IMR-90 (cell line): ENCODE results near the gene PPL. TPM values are rescaled to one million over a fixed set of nuclear protein-coding genes. Genes with fewer than 3 reads are reported as not detected.

ENCODE experiments used
- ATAC-seq: fragments of 200-7000 bp; cut with Tn5 transposase; 2 replicates; pipeline ENCODE4 v1.9.1; 2020; ENCODE audit warnings: low read depth, mild to moderate bottlenecking, moderate library complexity
- BruUV-seq: library from RNA; stranded (reverse); fragments of 400-500 nt; replicated peaks from 2 replicates; lab custom pipeline; 2021; lab: Mats Ljungman, UMichigan
- CTCF ChIA-PET: fragments of 300-600 bp; formaldehyde crosslinking; extraction: SDS; loops from one replicate; lab custom pipeline; 2021; ENCODE audit warnings: antibody characterized with exemption; lab: Yijun Ruan, JAX
- POLR2A ChIA-PET: fragments of 300-600 bp; sonication (Branson Sonifier 250); formaldehyde crosslinking; loops from one replicate; lab custom pipeline; 2022; ENCODE audit warnings: antibody characterized with exemption; ENCODE audit not compliant: unreplicated experiment; lab: Charles Lee
- DNase-seq: peaks from one replicate; pipeline ENCODE4 v3.0.0; 2013
- H2AFZ ChIP-seq: replicated peaks from 2 replicates; pipeline ENCODE3; 2013; ENCODE audit warnings: low read length, mild to moderate bottlenecking; ENCODE audit not compliant: poor library complexity
- H2AK5ac ChIP-seq: 2 replicates; pipeline ENCODE4 v1.6.1; 2013; ENCODE audit warnings: low read depth, low read length, inconsistent platforms
- H2AK9ac ChIP-seq: replicated peaks from 2 replicates; pipeline ENCODE3; 2013; ENCODE audit warnings: mild to moderate bottlenecking, low read depth, low read length, moderate library complexity; ENCODE audit not compliant: poor library complexity
- H2BK120ac ChIP-seq: 2 replicates; pipeline ENCODE4 v1.6.1; 2013; ENCODE audit warnings: low read depth, low read length, inconsistent platforms
- H2BK15ac ChIP-seq: 3 replicates; pipeline ENCODE4 v1.6.1; 2013; ENCODE audit warnings: low read depth, low read length, inconsistent platforms
- H2BK20ac ChIP-seq: 2 replicates; pipeline ENCODE4 v1.6.1; 2013; ENCODE audit warnings: low read depth, mild to moderate bottlenecking, inconsistent platforms, low read length, moderate library complexity
- H2BK5ac ChIP-seq: 2 replicates; pipeline ENCODE4 v1.6.1; 2013; ENCODE audit warnings: mild to moderate bottlenecking, low read depth, low read length, inconsistent platforms; ENCODE audit not compliant: poor library complexity, severe bottlenecking
- H3K14ac ChIP-seq: replicated peaks from 2 replicates; pipeline ENCODE4 v1.6.1; 2013; ENCODE audit warnings: low read depth, low read length, inconsistent platforms
- H3K18ac ChIP-seq: 2 replicates; pipeline ENCODE4 v1.6.1; 2013; ENCODE audit warnings: low read depth, low read length, control low read depth
- H3K23ac ChIP-seq: 2 replicates; pipeline ENCODE4 v1.6.1; 2013; ENCODE audit warnings: low read depth, low read length, inconsistent platforms
- H3K27ac ChIP-seq: 2 replicates; pipeline ENCODE4 v1.5.1; 2013; ENCODE audit warnings: mild to moderate bottlenecking, control low read depth, low read length; ENCODE audit not compliant: insufficient read depth
- H3K27me3 ChIP-seq: 2 replicates; pipeline ENCODE4 v1.6.1; 2013; ENCODE audit warnings: low read length; ENCODE audit not compliant: control insufficient read depth, insufficient read depth
- H3K36me3 ChIP-seq: 2 replicates; pipeline ENCODE4 v1.6.1; 2013; ENCODE audit warnings: low read length, mixed read lengths; ENCODE audit not compliant: control insufficient read depth, insufficient read depth
- H3K4ac ChIP-seq: 2 replicates; pipeline ENCODE4 v1.6.1; 2013; ENCODE audit warnings: low read depth, low read length, inconsistent platforms
- H3K4me1 ChIP-seq: 2 replicates; pipeline ENCODE4 v1.6.1; 2013; ENCODE audit warnings: low read length, mixed read lengths; ENCODE audit not compliant: control insufficient read depth, insufficient read depth
- H3K4me2 ChIP-seq: 2 replicates; pipeline ENCODE4 v1.6.1; 2013; ENCODE audit warnings: low read depth, mild to moderate bottlenecking, control low read depth, low read length, moderate library complexity
- H3K4me3 ChIP-seq: 2 replicates; pipeline ENCODE4 v1.5.1; 2013; ENCODE audit warnings: low read depth, mild to moderate bottlenecking, control low read depth, low read length, moderate library complexity; ENCODE audit not compliant: insufficient read depth
- H3K56ac ChIP-seq: 2 replicates; pipeline ENCODE4 v1.6.1; 2013; ENCODE audit warnings: low read length, inconsistent platforms; ENCODE audit not compliant: insufficient read depth; ENCODE audit errors: extremely low read depth
- H3K79me1 ChIP-seq, 2 experiments: 2 replicates each; pipeline ENCODE4 v1.6.1; 2013; ENCODE audit warnings: low read length in 2 of 2, inconsistent platforms in 1 of 2, low read depth in 1 of 2
- H3K9ac ChIP-seq: 2 replicates; pipeline ENCODE4 v1.6.1; 2013; ENCODE audit warnings: low read depth, low read length, control low read depth
- H3K9me1 ChIP-seq: 2 replicates; pipeline ENCODE4 v1.6.1; 2013; ENCODE audit warnings: low read length, inconsistent platforms; ENCODE audit not compliant: insufficient read depth
- H3K9me3 ChIP-seq: 2 replicates; pipeline ENCODE4 v1.6.1; 2013; ENCODE audit warnings: low read length; ENCODE audit not compliant: control insufficient read depth, insufficient read depth
- H4K20me1 ChIP-seq: 2 replicates; pipeline ENCODE4 v1.6.1; 2013; ENCODE audit warnings: low read length, inconsistent platforms; ENCODE audit not compliant: insufficient read depth
- H4K5ac ChIP-seq: 2 replicates; pipeline ENCODE4 v1.6.1; 2013; ENCODE audit warnings: mild to moderate bottlenecking, low read depth, low read length, control low read depth
- H4K8ac ChIP-seq, 2 experiments: 2 replicates each; pipeline ENCODE4 v1.6.1; 2013; ENCODE audit warnings: low read depth in 2 of 2, low read length in 2 of 2, control low read depth in 1 of 2, inconsistent platforms in 1 of 2
- H4K91ac ChIP-seq: 2 replicates; pipeline ENCODE4 v1.6.1; 2013; ENCODE audit warnings: low read depth, low read length, inconsistent platforms; ENCODE audit not compliant: insufficient read depth
- CEBPB ChIP-seq: IDR thresholded peaks from 2 replicates; pipeline ENCODE4 v1.6.1; 2012; ENCODE audit warnings: low read depth, low read length, improper control_type of control experiment
- CTCF ChIP-seq: conservative IDR thresholded peaks from 2 replicates; pipeline ENCODE4 v1.5.1; 2012; ENCODE audit warnings: mild to moderate bottlenecking, low read depth, low read length, improper control_type of control experiment
- FOS ChIP-seq: fragments of 150-350 bp; IDR thresholded peaks from 2 replicates; pipeline ENCODE4 v1.6.1; 2016; ENCODE audit warnings: low read depth, low read length
- MAFK ChIP-seq: IDR thresholded peaks from 2 replicates; pipeline ENCODE4 v1.6.1; 2012; ENCODE audit warnings: low read depth, low read length, improper control_type of control experiment
- NFE2L2 ChIP-seq: fragments of 150-350 bp; IDR thresholded peaks from 2 replicates; pipeline ENCODE4 v1.6.1; 2016; ENCODE audit warnings: low read depth, mild to moderate bottlenecking, low read length
- RAD21 ChIP-seq: IDR thresholded peaks from 2 replicates; pipeline ENCODE4 v1.6.1; 2012; ENCODE audit warnings: low read length, improper control_type of control experiment
- RCOR1 ChIP-seq: IDR thresholded peaks from 2 replicates; pipeline ENCODE4 v1.6.1; 2012; ENCODE audit warnings: mild to moderate bottlenecking, low read length, improper control_type of control experiment; ENCODE audit not compliant: insufficient replicate concordance
- RFX5 ChIP-seq: IDR thresholded peaks from 2 replicates; pipeline ENCODE4 v1.8.0; 2012; ENCODE audit warnings: low read depth, mild to moderate bottlenecking, low read length, moderate library complexity
- SMC3 ChIP-seq: fragments of 150-350 bp; IDR thresholded peaks from 2 replicates; pipeline ENCODE4 v1.6.1; 2016; ENCODE audit warnings: low read depth, mild to moderate bottlenecking, antibody characterized with exemption, low read length, moderate library complexity
- WGBS, 2 experiments: methylation state at CpG; one replicate each; pipeline versions ENCODE4 v1.1.5 to v1.1.7; 2013; ENCODE audit warnings: missing lambda C conversion rate in 2 of 2; ENCODE audit not compliant: insufficient read length in 1 of 2; ENCODE audit errors: extremely low coverage in 2 of 2; 5-methylcytosine and 5-hydroxymethylcytosine counted together
- dilution Hi-C: fragments of 300-500 bp; cut with HindIII; formaldehyde crosslinking; loops from one replicate; pipeline ENCODE4 v1.14.3; 2018; ENCODE audit warnings: low sequenced_read_pairs; ENCODE audit not compliant: unreplicated experiment
- in situ Hi-C: fragments of 300-500 bp; cut with MboI; formaldehyde crosslinking; loops from 3 replicates; pipeline ENCODE4 v1.14.3; 2019; ENCODE audit warnings: low sequenced_read_pairs, inconsistent platforms, mixed read lengths
- intact Hi-C: fragments of 100-400 bp; cut with micrococcal nuclease; formaldehyde crosslinking; loops from 2 replicates; pipeline ENCODE4 v1.10.0; 2022
- polyA plus RNA-seq, 3 experiments: library from polyadenylated mRNA; depleted of rRNA; stranded (reverse); fragments of >200 nt; gene quantifications; 2 replicates each; pipeline ENCODE4 v1.2.3, GENCODE V29; 2012; ENCODE audit warnings: low replicate concordance in 1 of 3
- total RNA-seq: library from RNA; depleted of rRNA; stranded (reverse); fragments of >200 nt; gene quantifications from 2 replicates; pipeline ENCODE4 v1.2.3, GENCODE V29; 2012
- TF ChIP-seq, protein P1 (sequence below): fragments of 150-350 bp; IDR thresholded peaks from 2 replicates; pipeline ENCODE4 v1.6.1; 2017; ENCODE audit warnings: mild to moderate bottlenecking, antibody characterized with exemption, low read length, low read depth

PPL gene
- total and polyA plus RNA-seq, 2 of the 4 experiments (the other 2 are of a cell fraction): 0.34 to 0.36 TPM

DNA sequence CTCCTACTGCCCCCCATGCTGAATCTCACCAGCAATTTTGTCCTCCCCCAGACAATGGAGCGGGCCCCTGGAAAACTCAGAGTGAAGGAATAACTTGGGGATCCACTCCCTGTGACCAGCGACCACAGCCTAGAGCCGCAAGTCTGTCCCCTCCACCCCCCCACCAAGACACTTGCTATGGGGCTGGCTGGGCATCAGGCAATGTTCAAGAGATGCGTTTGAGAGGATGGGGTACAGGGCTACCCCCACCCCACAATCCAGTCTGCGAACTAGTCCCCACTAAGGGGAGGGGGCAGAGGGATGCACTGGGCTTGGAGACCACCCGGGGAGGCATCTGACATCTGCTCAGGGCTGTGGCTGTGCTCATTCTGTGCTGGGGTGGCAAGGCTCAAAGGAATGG lies 2.4 kb downstream of the PPL start:
- no peak overlapping the region for H3K4me3 ChIP-seq
- H2AK5ac ChIP-seq: no peak overlapping the region
- no peak for ATAC-seq
- H2AK9ac ChIP-seq: no peak overlapping the region
- no peak overlapping the region for H3K4ac ChIP-seq
- H2BK20ac ChIP-seq: no peak overlapping the region
- no peak overlapping the region for H2AFZ ChIP-seq
- no peak overlapping the region for H4K5ac ChIP-seq
- DNase-seq: no peak
- peaks cover 58% of the 10 kb centered on the region for H3K27me3 ChIP-seq
- no peaks in the 10 kb centered on the region for H3K36me3 ChIP-seq
- intact Hi-C loops: no loop called here
- H4K91ac ChIP-seq: no peak overlapping the region
- no peak overlapping the region for H3K14ac ChIP-seq
- H3K9ac ChIP-seq: no peak overlapping the region
- no peak overlapping the region for H3K56ac ChIP-seq
- no TSS peak for BruUV-seq
- no peak overlapping the region for H3K27ac ChIP-seq
- no peaks in the 10 kb centered on the region for H3K79me1 ChIP-seq
- CTCF ChIA-PET: no interaction called here
- H4K20me1 ChIP-seq: no peaks in the 10 kb centered on the region
- 83% methylated on average over 1 of the region's 6 CpGs; no CpG with 5 or more reads in 1 of the 2 experiments for WGBS, 2 experiments
- peaks cover 3% of the 10 kb centered on the region; the same call in 1 of the 2 replicates for H3K4me1 ChIP-seq
- no peak for TF ChIP-seq RAD21
- no peak for TF ChIP-seq MAFK
- TF ChIP-seq CEBPB: no peak
- TF ChIP-seq NFE2L2: no peak
- TF ChIP-seq FOS: no peak
- TF ChIP-seq SMC3: no peak
- TF ChIP-seq CTCF: no peak
- no peak for TF ChIP-seq RFX5
- TF ChIP-seq, protein P1, sequence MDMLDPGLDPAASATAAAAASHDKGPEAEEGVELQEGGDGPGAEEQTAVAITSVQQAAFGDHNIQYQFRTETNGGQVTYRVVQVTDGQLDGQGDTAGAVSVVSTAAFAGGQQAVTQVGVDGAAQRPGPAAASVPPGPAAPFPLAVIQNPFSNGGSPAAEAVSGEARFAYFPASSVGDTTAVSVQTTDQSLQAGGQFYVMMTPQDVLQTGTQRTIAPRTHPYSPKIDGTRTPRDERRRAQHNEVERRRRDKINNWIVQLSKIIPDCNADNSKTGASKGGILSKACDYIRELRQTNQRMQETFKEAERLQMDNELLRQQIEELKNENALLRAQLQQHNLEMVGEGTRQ: no peak
- TF ChIP-seq RCOR1: no peak
- H2BK15ac ChIP-seq: no peak overlapping the region
- dilution Hi-C loops: no loop called here
- no peak overlapping the region for H3K23ac ChIP-seq
- H3K4me2 ChIP-seq: no peak overlapping the region
- POLR2A ChIA-PET: no interaction called here
- H3K9me1 ChIP-seq: no peaks in the 10 kb centered on the region
- H2BK5ac ChIP-seq: no peak overlapping the region
- no peak overlapping the region for H2BK120ac ChIP-seq
- no peak overlapping the region for H3K18ac ChIP-seq
- no peaks in the 10 kb centered on the region; the same call in 1 of the 2 replicates for H3K9me3 ChIP-seq
- H4K8ac ChIP-seq: no peak overlapping the region
- in situ Hi-C loops: no loop called here
